Measurements from ENCODE around the gene HNRNPA3. TPM values are rescaled to one million over a fixed set of nuclear protein-coding genes. Genes with fewer than 3 reads are reported as not detected.

HNRNPA3 gene
- total RNA-seq, 2 experiments from 2014 or later, result 68.2 to 450 TPM

GRCh38 chr2:177172034-177172880 is 40.3 kb upstream of the HNRNPA3 start:
- H3K79me2 ChIP-seq (ENCODE audit: insufficient read depth, low read depth, low read length), result no peaks in the 10 kb centered on the region
- ChIA-PET CTCF (ENCODE audit: unreplicated experiment) (no interaction called here), POLR2A (interaction anchor here (0.9 kb wide), 1 partner anchor 23 kb away, joined by 3 read pairs; no protein-coding TSS in a partner anchor)
- H3K27ac ChIP-seq (ENCODE audit: low read depth, low read length, poor library complexity, severe bottlenecking), result no peak overlapping the region
- no peaks in the 10 kb centered on the region for H3K36me3 ChIP-seq (ENCODE audit: insufficient read depth, low read length)
- no TSS peak for BruUV-seq (replicated peaks)
- intact Hi-C loops (cut with micrococcal nuclease; ENCODE audit: unreplicated experiment), result no loop called here
- H3K4me1 ChIP-seq (ENCODE audit: insufficient read depth, low read length, poor library complexity, severe bottlenecking), result peaks cover 5% of the 10 kb centered on the region
- H3K4me2 ChIP-seq (ENCODE audit: low read length), result no peak overlapping the region
- no peak overlapping the region for H2AFZ ChIP-seq (ENCODE audit: low read length)
- TF ChIP-seq EZH2phosphoT487 (IDR thresholded peaks at IDR 0.05; ENCODE audit: borderline replicate concordance, low read depth, low read length), result no peak
- TF ChIP-seq, protein P1, sequence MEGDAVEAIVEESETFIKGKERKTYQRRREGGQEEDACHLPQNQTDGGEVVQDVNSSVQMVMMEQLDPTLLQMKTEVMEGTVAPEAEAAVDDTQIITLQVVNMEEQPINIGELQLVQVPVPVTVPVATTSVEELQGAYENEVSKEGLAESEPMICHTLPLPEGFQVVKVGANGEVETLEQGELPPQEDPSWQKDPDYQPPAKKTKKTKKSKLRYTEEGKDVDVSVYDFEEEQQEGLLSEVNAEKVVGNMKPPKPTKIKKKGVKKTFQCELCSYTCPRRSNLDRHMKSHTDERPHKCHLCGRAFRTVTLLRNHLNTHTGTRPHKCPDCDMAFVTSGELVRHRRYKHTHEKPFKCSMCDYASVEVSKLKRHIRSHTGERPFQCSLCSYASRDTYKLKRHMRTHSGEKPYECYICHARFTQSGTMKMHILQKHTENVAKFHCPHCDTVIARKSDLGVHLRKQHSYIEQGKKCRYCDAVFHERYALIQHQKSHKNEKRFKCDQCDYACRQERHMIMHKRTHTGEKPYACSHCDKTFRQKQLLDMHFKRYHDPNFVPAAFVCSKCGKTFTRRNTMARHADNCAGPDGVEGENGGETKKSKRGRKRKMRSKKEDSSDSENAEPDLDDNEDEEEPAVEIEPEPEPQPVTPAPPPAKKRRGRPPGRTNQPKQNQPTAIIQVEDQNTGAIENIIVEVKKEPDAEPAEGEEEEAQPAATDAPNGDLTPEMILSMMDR (conservative IDR thresholded peaks at IDR 0.05; ENCODE audit: low read length), result no peak
- DNase-seq (ENCODE audit: low spot score), result no peak
- H3K9me3 ChIP-seq (ENCODE audit: low read length), result no peaks in the 10 kb centered on the region
- H4K20me1 ChIP-seq (ENCODE audit: insufficient read depth, low read length), result no peaks in the 10 kb centered on the region
- no peak overlapping the region for H3K4me3 ChIP-seq (ENCODE audit: low read depth, low read length, poor library complexity, severe bottlenecking)
- H3K9me2 ChIP-seq (ENCODE audit: insufficient read depth, low read length), result no peaks in the 10 kb centered on the region

DNA sequence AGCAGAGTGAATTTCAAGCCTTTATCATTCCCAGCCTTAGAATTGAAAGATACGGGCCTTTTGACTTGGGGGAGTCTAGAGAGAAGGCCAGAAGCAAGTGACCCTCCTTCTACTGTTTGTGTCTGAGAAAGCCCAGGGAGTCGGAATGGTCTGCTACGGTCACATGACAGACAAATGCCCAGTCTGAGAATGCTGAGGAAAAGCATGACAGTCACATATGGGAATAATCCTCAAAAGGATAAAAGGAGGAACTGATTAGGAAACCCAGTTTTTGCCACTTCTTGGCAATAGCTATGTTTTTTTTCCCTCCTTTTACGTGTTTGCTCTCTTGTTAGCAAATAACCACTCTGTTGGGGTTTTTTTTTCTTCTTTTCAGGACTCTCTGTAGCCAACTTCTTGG is 38.1 kb upstream of the HNRNPA3 start:
- no TSS peak for BruUV-seq (replicated peaks)
- POLR2A ChIA-PET, result interaction anchor here (0.7 to 1.8 kb wide), 2 partner anchors 37 to 592 kb away, joined by 3 to 4 read pairs; no protein-coding TSS in a partner anchor

More for the DNA sequence above, 38.1 kb upstream of the HNRNPA3 start:
- CTCF ChIA-PET (ENCODE audit: unreplicated experiment), result no interaction called here
- no peak for DNase-seq (ENCODE audit: low spot score)
- TF ChIP-seq, protein P1 (conservative IDR thresholded peaks at IDR 0.05; ENCODE audit: low read length), result no peak
- TF ChIP-seq EZH2phosphoT487 (IDR thresholded peaks at IDR 0.05; ENCODE audit: borderline replicate concordance, low read depth, low read length), result no peak
- no peak overlapping the region for H3K4me3 ChIP-seq (ENCODE audit: low read depth, low read length, poor library complexity, severe bottlenecking)
- no peaks in the 10 kb centered on the region for H3K9me3 ChIP-seq (ENCODE audit: low read length)
- H3K27ac ChIP-seq (ENCODE audit: low read depth, low read length, poor library complexity, severe bottlenecking), result no peak overlapping the region
- peaks cover 5% of the 10 kb centered on the region for H3K4me1 ChIP-seq (ENCODE audit: insufficient read depth, low read length, poor library complexity, severe bottlenecking)
- H3K9me2 ChIP-seq (ENCODE audit: insufficient read depth, low read length), result no peaks in the 10 kb centered on the region
- no peaks in the 10 kb centered on the region for H3K36me3 ChIP-seq (ENCODE audit: insufficient read depth, low read length)
- H2AFZ ChIP-seq (ENCODE audit: low read length), result no peak overlapping the region
- no peaks in the 10 kb centered on the region for H3K79me2 ChIP-seq (ENCODE audit: insufficient read depth, low read depth, low read length)
- no peaks in the 10 kb centered on the region for H4K20me1 ChIP-seq (ENCODE audit: insufficient read depth, low read length)
- intact Hi-C loops (cut with micrococcal nuclease; ENCODE audit: unreplicated experiment), result no loop called here
- H3K4me2 ChIP-seq (ENCODE audit: low read length), result no peak overlapping the region

Data from OCI-LY7 (cell line).